Stimulated activated CD4-positive, alpha-beta T cell treated with anti-CD3 and anti-CD28 coated beads, TNF-alpha, amount 100 ng/mL, for 1 hour (primary cell): Measurements from ENCODE around the gene ARL1.
"Not testable (repeated sequence)": the region's sequence is repeated elsewhere in the genome, so short reads cannot be mapped to it uniquely, and the experiment has no call there.

Experiments used
- DNase-seq, 3 donors: peaks; one replicate each; pipeline ENCODE4 v3.0.0-alpha.2; 2020; ENCODE audit warnings: low read depth in 3 of 3, low spot score in 1 of 3

Gene ARL1

GRCh38 chr12:101407436-101408345 lies at the start of gene ARL1:
Gene ARL1 (minus strand): TSS chr12:101407772. CDS start chr12:101407645, 127 bp downstream.
- peak; percentile 21 to 76 (median 46) for DNase-seq

- no peak for DNase-seq
These were observed 48.1 kb upstream of the ARL1 start for GRCh38 chr12:101455685-101456084.

- no peak for DNase-seq
These were observed 34.1 kb upstream of the ARL1 start for GRCh38 chr12:101441461-101442224.

GRCh38 chr12:101439236-101439635 lies 31.7 kb upstream of the ARL1 start:
- no peak for DNase-seq

GRCh38 chr12:101436136-101436535 lies 28.6 kb upstream of the ARL1 start:
- DNase-seq = no peak

- no peak for DNase-seq
These were observed 22.9 kb upstream of the ARL1 start for GRCh38 chr12:101430456-101430855.

GRCh38 chr12:101424620-101425019 lies 17.0 kb upstream of the ARL1 start:
- DNase-seq = no peak

- DNase-seq = not testable (repeated sequence)
These were observed 14.5 kb upstream of the ARL1 start for GRCh38 chr12:101422066-101422465.

- DNase-seq = no peak
These were observed 7.7 kb upstream of the ARL1 start for GRCh38 chr12:101415228-101415627.

- DNase-seq = no peak
These were observed 7.1 kb upstream of the ARL1 start for GRCh38 chr12:101414533-101415119.

- DNase-seq = not testable (repeated sequence)
These were observed 2.6 kb upstream of the ARL1 start for GRCh38 chr12:101410169-101410568.

GRCh38 chr12:101407049-101407435 lies 530 bp downstream of the ARL1 start:
- peak in 1 of 3 donors; percentile 6 for DNase-seq

- not testable (repeated sequence) for DNase-seq
These were observed 16.4 kb downstream of the ARL1 start for GRCh38 chr12:101391181-101391580.

GRCh38 chr12:101379149-101379548 lies 28.4 kb downstream of the ARL1 start:
- no peak for DNase-seq

- no peak for DNase-seq
These were observed 32.0 kb downstream of the ARL1 start for GRCh38 chr12:101375573-101375972.

GRCh38 chr12:101372431-101372830 lies 35.1 kb downstream of the ARL1 start:
- no peak for DNase-seq

GRCh38 chr12:101368016-101368415 lies 39.6 kb downstream of the ARL1 start:
- DNase-seq = no peak

- no peak for DNase-seq
These were observed 46.1 kb downstream of the ARL1 start for GRCh38 chr12:101361455-101361854.

- no peak for DNase-seq
These were observed 50.8 kb downstream of the ARL1 start for GRCh38 chr12:101356794-101357193.

- no peak for DNase-seq
These were observed 55.9 kb downstream of the ARL1 start for GRCh38 chr12:101351682-101352081.

GRCh38 chr12:101343893-101344292 lies 63.7 kb downstream of the ARL1 start:
- no peak for DNase-seq
